GM12874 (cell line): ENCODE measurements around the gene CNTNAP5.

Experiments used
- CTCF ChIP-seq: IDR thresholded peaks from 2 replicates; pipeline ENCODE4 v1.5.1; 2011; ENCODE audit warnings: low read depth, mild to moderate bottlenecking, control low read depth, low read length, moderate library complexity; ENCODE audit not compliant: insufficient read depth

CNTNAP5 gene

GRCh38 chr2:124257120-124257519, 232.0 kb downstream of the CNTNAP5 start:
- no peak for TF ChIP-seq CTCF

GRCh38 chr2:124258140-124258880, 233.2 kb downstream of the CNTNAP5 start:
- no peak for TF ChIP-seq CTCF

- TF ChIP-seq CTCF = no peak
Measured at GRCh38 chr2:124261456-124261855, 236.4 kb downstream of the CNTNAP5 start.

- TF ChIP-seq CTCF = no peak
Measured at GRCh38 chr2:124264551-124265091, 239.5 kb downstream of the CNTNAP5 start.

GRCh38 chr2:124267794-124268193, 242.7 kb downstream of the CNTNAP5 start:
- TF ChIP-seq CTCF = no peak

- no peak for TF ChIP-seq CTCF
Measured at GRCh38 chr2:124269348-124269747, 244.3 kb downstream of the CNTNAP5 start.

GRCh38 chr2:124272261-124272841, 247.3 kb downstream of the CNTNAP5 start:
- TF ChIP-seq CTCF = no peak
